ENCODE results near the gene AMOTL1.
"Not testable (repeated sequence)": the region's sequence is repeated elsewhere in the genome, so short reads cannot be mapped to it uniquely, and the experiment has no call there.

Gene AMOTL1

DNA sequence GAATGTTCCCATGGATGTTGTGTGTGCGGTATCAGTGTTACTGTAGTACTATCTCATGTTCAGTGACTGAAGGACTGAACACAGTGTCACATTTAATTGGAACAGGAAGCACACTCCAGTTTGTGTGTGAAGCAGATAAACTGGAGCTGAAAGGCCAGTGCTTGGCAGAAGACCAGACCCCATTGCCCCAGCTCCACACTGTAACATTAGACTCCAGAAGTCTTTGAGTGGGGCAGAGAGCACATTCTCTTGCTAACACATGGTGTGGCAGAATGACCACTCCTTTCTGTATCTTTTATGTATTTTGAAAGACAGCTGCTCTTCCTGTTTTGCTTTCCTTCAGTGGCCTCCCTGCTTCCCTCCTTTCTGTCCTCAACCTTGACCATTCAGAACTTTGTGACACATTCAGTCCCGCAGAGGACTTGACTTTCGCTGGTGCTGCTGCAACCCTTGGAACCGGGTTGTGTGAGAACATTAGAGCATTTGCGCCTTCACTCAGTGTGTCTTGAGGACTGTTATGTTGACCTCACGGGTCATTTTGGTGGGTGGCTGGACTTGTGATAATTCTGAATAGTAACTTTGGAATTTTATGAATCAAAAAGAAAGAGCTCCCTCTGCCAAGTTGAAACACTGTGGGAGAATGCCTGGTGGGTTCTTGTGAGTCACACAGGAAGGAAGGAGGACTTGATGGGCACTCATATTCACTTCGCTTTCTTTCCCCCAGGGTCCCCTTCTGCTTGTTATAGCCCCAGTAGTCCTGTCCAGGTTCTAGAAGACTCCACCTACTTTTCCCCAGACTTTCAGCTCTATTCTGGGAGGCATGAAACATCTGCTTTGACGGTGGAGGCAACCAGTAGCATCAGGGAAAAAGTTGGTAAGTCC is 26.4 kb downstream of the AMOTL1 start:
- DNase-seq, result peak; percentile 84

- DNase-seq, result no peak
Measured at GRCh38 chr11:94795476-94796189, 27.5 kb downstream of the AMOTL1 start.

GRCh38 chr11:94796190-94796580 is 28.0 kb downstream of the AMOTL1 start:
- no peak for DNase-seq

GRCh38 chr11:94796863-94797262 is 28.7 kb downstream of the AMOTL1 start:
- DNase-seq, result no peak

DNA sequence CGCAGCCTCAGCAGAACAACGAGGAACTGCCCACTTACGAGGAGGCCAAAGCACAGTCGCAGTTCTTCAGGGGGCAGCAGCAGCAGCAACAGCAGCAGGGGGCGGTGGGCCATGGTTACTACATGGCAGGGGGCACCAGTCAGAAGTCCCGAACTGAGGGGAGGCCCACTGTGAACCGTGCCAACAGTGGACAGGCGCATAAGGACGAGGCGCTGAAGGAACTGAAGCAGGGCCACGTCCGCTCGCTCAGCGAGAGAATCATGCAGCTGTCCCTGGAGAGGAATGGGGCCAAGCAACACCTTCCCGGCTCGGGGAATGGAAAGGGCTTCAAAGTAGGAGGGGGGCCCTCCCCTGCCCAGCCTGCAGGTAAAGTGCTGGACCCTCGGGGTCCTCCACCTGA is 31.6 kb downstream of the AMOTL1 start:
- DNase-seq, result no peak

DNA sequence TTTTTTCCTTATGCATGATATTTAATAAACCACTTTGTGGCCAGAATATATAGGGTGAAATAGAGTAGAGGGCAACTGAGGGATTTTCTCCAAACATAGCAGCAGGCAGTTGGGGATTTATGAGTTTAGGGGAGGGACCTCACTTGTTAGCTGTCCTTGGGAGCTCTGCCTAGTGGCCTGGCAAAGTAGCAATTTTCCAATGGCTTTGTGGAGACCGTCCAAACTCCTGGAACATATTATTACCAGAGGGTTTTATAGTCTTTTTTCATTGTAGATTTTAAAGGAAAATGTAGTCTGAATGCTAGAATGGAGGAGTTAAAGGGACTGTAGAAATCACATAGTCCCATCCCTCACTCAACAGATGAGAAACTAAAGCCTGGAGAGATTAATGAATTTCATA is 32.3 kb downstream of the AMOTL1 start:
- no peak for DNase-seq

DNA sequence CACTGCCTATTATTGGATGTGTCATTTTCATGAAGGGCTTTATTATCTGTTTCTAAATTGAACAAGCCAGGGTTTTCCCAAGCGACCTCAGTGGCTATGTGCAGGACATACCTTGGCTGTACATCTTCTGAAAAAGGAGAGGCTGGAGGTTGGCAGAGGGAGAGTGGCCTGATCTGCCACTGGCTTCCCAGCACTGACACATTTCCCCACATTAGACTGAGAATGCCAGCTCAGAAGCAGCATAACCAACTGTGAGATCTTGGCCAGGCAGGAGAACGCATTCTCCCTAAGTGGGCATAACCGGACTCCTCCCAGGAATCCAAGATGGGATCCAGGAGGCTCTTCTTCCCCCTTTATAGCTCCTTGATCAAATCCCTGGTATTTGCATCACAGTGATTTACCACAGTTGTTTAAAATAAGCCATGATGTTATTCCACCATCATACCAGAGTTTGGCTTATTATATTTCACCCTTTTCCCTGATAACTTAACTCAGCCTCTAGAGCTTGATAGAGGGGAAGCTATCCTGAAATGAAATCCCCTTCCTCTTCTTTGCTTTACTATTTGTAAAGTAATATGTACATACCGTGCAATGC is 33.8 kb downstream of the AMOTL1 start:
- DNase-seq, result no peak

GRCh38 chr11:94802501-94802900 is 34.3 kb downstream of the AMOTL1 start:
- no peak for DNase-seq

DNA sequence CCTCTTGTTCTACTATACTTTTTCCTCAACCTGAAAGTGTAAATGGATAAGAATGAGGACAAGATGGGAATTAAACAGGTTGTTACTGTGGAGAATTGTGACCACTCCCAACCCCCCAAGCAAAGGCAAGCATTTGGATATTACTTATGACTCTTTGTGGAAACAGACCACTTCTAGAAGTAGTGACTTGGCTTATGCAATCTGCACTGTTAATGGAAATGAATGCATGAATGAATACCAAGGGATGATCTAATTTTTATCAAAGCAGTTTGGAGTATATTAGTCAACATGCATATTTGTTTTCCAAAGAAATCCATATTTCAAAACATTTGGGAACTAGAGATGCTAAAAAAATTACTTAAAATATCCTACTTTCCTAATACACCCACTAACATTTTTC is 35.3 kb downstream of the AMOTL1 start:
- DNase-seq, result no peak

DNA sequence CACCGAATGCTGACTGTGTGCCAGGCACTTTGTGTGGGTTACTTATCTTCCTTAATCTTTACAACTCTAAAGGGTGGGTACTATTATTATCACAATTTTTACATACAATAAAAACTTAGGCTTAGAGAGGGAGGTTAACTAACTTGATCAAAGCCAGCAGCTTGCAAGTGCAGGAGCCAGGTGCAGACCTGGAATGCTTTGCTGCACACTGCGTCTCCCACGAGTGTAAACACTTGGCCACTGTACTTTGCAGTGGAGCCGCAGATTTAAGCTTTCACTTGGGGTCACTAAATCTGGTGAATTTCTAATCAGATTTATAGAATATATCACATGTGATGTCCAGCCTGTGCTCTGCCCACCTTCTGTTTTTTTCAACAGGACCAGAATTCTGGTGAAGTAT is 36.7 kb downstream of the AMOTL1 start:
- no peak for DNase-seq

DNA sequence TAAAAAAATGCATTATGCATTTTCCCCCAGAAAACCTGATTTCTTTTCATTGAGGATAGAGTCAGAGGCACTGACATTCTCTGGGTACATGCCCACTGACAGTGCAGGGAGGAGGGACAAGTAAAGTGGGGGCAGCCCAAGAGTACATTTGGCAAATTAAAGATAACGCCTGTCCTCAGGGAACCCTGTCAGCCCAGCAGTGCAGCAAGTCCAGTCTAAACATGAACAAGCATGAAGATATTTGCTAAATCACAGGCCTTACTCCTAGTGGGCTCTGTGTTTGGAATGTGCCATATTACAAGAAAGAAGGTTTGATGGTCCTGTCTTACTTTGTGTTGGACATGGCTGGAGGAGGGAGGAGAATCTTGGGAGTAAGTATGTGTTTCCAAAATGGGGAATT is 37.9 kb downstream of the AMOTL1 start:
- no peak for DNase-seq

DNA sequence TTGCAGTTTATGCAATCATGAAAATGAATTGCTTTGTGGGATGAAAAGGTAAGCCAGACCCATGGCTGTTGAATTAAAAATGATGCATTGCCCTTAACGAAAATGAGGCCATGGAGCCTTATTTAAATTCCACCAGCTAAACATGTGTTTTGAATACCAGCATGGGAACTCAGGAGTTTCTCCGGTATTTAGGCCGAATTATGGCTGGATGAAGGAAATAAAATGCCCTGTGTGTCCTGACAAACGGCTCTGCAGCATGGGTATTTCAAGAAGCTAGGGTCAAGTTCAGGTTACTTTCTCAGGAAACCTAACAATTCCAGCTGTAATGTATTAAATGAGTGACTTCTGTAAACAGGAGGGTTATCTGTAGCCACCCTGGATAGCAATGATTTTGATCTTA is 38.3 kb downstream of the AMOTL1 start:
- DNase-seq, result no peak

GRCh38 chr11:94809251-94809650 is 41.1 kb downstream of the AMOTL1 start:
- no peak for DNase-seq

- DNase-seq, result not testable (repeated sequence)
Measured at GRCh38 chr11:94812724-94813720, 44.9 kb downstream of the AMOTL1 start.

- no peak for DNase-seq
Measured at GRCh38 chr11:94814272-94814976, 46.3 kb downstream of the AMOTL1 start.

DNA sequence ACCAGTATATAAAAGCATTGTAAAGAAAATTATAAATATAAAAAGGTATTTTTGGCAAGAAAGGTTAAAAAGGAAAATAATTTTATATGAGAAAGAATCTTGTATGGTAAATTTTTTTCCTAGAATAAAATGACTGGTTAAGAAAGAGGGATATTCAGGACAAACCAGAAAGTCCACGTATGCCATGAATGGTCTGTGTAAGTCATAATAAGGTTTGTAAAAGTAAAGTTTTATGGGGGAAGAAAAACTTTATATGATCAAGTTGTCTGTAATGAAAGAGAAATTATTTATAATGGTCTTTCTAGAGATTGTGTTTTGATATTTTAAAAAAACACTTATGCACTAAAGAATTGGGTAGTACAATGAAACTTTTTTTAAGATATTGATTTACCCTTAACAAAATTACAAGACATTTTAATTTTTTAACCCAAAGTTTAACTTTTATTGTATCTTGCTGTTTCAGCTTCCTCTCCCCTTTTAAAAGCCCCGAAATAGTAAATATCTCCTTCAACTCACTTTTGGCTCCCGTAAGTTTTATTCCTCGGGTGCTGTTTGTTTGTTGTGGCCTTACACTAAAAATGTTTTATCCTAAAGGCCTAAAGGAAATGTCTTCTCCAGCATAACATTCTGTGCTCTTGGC is 47.7 kb downstream of the AMOTL1 start:
- DNase-seq, result peak; percentile 61

GRCh38 chr11:94820480-94820879 is 52.3 kb downstream of the AMOTL1 start:
- no peak for DNase-seq

DNA sequence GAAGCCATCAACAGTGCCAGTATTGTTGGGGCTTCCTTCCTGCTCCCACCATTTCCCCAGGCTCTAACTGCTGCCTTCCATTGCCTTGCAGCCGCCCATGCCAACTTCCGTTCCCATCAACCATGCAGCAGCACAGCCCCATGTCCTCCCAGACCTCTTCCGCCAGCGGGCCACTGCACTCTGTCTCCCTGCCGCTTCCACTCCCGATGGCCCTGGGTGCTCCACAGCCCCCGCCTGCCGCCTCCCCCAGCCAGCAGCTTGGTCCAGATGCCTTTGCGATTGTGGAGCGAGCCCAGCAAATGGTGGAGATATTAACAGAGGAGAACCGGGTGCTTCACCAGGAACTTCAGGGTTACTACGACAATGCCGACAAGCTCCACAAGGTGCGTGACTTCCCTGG is 53.3 kb downstream of the AMOTL1 start:
- no peak for DNase-seq

- no peak for DNase-seq
Measured at GRCh38 chr11:94822080-94822479, 53.9 kb downstream of the AMOTL1 start.

GRCh38 chr11:94823102-94823732 is 55.1 kb downstream of the AMOTL1 start:
- DNase-seq, result no peak

- no peak for DNase-seq
Measured at GRCh38 chr11:94825031-94825430, 56.9 kb downstream of the AMOTL1 start.

Data from OCI-M1 (cell line).